Measurements from ENCODE around the gene ZNF831. TPM values are rescaled to one million over a fixed set of nuclear protein-coding genes. Genes with fewer than 3 reads are reported as not detected.

The ZNF831 gene
- polyA plus RNA-seq, 2 donors, result 0.09 to 0.16 TPM

DNA sequence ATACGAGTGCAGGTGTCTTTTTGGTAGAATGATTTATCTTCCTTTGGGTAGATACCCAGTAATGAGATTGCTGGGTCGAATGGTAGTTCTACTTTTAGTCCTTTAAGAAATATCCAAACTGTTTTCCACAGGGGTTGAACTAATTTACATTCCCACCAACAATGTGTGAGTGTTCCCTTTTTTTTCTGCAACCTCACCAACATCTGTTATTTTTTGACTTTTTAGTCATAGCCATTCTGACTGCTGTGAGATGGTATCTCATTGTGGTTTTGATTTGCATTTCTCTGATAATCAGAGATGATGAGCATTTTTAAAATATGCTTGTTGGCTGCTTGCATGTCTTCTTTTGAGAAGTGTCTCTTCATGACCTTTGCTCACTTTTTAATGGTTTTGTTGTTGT is 1.9 kb upstream of the ZNF831 start:
- H3K9me3 ChIP-seq (ENCODE audit: control insufficient read depth in 2 of 2, insufficient read depth in 1 of 2, low read depth in 1 of 2, low read length in 1 of 2), result no peaks in the 10 kb centered on the region

DNA sequence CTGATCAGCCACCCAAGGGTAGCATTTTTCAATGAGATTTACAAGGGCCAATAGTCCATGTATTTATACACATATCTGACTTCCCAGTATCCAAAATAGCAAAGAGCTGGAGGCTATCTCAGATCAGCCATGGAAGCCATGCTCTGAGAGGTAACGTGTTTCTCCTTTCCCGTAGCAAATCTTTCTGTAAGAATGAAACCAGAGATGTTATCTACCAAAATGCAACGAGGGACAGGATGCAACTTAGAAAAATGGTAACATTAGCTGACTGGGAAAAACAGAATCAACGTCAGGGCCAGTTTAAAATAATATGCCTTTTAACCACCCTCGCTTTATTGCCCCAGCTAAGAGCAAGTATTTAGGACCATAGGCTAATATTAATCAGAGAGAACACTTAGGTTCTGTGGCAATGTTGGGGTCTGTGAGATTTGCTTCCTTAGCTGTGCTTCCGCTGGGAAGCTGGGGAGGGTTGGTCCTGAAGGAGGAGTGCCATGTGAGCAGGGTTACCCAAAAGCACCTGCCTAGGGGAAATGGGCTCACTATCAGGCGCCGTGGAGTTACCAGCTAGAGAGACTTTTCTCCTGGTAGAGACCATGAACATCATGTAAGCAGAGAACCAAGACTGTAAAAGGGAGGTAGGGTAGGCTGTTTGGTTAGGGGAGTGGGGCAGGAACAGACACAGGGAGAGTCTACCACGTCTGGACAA is 1.2 kb downstream of the ZNF831 start:
- H3K4me3 ChIP-seq (ENCODE audit: low read depth in 1 of 2, low read length in 2 of 2), result no peak overlapping the region
- H3K27me3 ChIP-seq (ENCODE audit: control insufficient read depth in 1 of 2, insufficient read depth in 2 of 2, low read length in 2 of 2), result no peaks in the 10 kb centered on the region
- 68 to 75% methylated on average over 9 of the region's 9 CpGs for WGBS, 2 donors
- H3K9me3 ChIP-seq (ENCODE audit: control insufficient read depth in 2 of 2, insufficient read depth in 1 of 2, low read depth in 1 of 2, low read length in 1 of 2), result no peaks in the 10 kb centered on the region
- H3K4me1 ChIP-seq (ENCODE audit: control insufficient read depth in 2 of 2, insufficient read depth in 2 of 2, low read length in 1 of 2), result peaks cover under 1% of the 10 kb centered on the region in 2 donors
- no peaks in the 10 kb centered on the region for H3K36me3 ChIP-seq (ENCODE audit: control insufficient read depth in 2 of 2, insufficient read depth in 2 of 2, low read length in 1 of 2)
- H3K27ac ChIP-seq (ENCODE audit: low read depth in 2 of 2, low read length in 1 of 2), result peak overlapping the region; percentile 30 to 58

More for the DNA sequence above, 1.9 kb upstream of the ZNF831 start:
- Histone ChIP-seq H3K27me3 (ENCODE audit: control insufficient read depth in 1 of 2, insufficient read depth in 2 of 2, low read length in 2 of 2) (no peaks in the 10 kb centered on the region), H3K4me1 (ENCODE audit: control insufficient read depth in 2 of 2, insufficient read depth in 2 of 2, low read length in 1 of 2) (peaks cover 7 to 8% of the 10 kb centered on the region in 2 donors), H3K36me3 (ENCODE audit: control insufficient read depth in 2 of 2, insufficient read depth in 2 of 2, low read length in 1 of 2) (no peaks in the 10 kb centered on the region), H3K27ac (ENCODE audit: low read depth in 2 of 2, low read length in 1 of 2) (no peak overlapping the region), H3K4me3 (ENCODE audit: low read depth in 1 of 2, low read length in 2 of 2) (no peak overlapping the region)
- WGBS, 2 donors, result 70 to 71% methylated on average over 2 of the region's 2 CpGs

DNA sequence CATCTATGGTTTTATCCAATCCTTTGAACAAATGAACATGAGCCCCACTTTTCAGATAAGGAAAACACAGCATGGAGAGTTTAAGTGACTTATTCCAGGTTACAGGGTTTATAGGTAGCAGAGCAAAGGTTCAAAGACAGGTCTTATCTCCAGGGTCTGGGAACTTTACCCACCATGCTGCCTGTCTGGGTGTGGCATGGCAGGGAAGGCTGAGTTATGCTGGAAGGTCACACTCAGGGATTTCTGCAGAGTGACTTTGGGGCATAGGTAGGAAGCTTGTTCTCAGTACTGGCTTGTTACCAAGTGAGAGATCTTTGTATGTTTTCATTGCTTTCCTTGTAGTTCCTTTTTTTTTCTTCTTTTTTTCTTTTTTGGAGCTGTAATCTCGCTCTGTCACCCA is 1.8 kb downstream of the ZNF831 start:
- no peak overlapping the region for H3K4me3 ChIP-seq (ENCODE audit: low read depth in 1 of 2, low read length in 2 of 2)

DNA sequence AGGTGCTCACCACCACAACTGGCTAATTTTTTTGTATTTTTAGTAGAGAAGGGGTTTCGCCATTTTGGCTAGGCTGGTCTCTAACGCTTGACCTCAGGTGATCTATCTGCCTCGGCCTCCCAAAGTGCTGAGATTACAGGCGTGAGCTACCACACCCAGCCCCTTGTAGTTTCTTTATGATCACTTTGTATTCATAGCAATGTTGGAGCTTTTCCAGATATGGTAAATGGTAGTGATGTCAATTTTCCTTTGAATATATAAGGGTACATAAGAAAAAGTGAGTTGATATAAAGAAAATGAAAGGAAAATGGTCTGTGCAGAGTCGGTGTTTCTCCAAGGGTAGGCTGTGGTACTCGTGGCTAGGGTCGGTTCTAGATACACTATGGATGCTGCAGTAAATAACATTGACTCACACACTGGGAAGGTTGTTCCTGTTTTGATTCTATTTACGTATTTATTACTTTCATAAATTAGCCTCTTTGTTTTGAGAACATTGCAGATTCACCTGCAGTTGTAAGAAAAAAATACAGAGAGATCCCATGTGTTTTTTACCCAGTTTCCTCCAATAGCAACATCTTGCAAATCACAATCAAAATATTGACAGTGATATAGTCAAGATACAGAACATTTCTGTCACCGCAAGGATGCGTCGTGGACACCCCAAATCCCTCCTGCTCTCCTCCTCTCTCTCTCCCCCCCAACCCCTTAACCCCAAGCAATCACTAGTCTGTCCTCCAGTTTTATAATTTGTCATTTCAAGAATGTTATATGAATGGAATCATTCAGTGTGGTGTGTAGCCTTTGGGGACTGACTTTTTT is 2.5 kb downstream of the ZNF831 start:
- H3K36me3 ChIP-seq (ENCODE audit: control insufficient read depth in 2 of 2, insufficient read depth in 2 of 2, low read length in 1 of 2), result no peaks in the 10 kb centered on the region
- 64 to 77% methylated on average over 11 of the region's 11 CpGs for WGBS, 2 donors
- H3K4me1 ChIP-seq (ENCODE audit: control insufficient read depth in 2 of 2, insufficient read depth in 2 of 2, low read length in 1 of 2), result no peaks in the 10 kb centered on the region
- H3K9me3 ChIP-seq (ENCODE audit: control insufficient read depth in 2 of 2, insufficient read depth in 1 of 2, low read depth in 1 of 2, low read length in 1 of 2), result no peaks in the 10 kb centered on the region
- H3K4me3 ChIP-seq (ENCODE audit: low read depth in 1 of 2, low read length in 2 of 2), result no peak overlapping the region
- H3K27me3 ChIP-seq (ENCODE audit: control insufficient read depth in 1 of 2, insufficient read depth in 2 of 2, low read length in 2 of 2), result no peaks in the 10 kb centered on the region
- peak overlapping the region; percentile 4 to 38 for H3K27ac ChIP-seq (ENCODE audit: low read depth in 2 of 2, low read length in 1 of 2)

More for the DNA sequence above, 1.8 kb downstream of the ZNF831 start:
- Histone ChIP-seq H3K9me3 (ENCODE audit: control insufficient read depth in 2 of 2, insufficient read depth in 1 of 2, low read depth in 1 of 2, low read length in 1 of 2) (no peaks in the 10 kb centered on the region), H3K27me3 (ENCODE audit: control insufficient read depth in 1 of 2, insufficient read depth in 2 of 2, low read length in 2 of 2) (no peaks in the 10 kb centered on the region), H3K4me1 (ENCODE audit: control insufficient read depth in 2 of 2, insufficient read depth in 2 of 2, low read length in 1 of 2) (no peaks in the 10 kb centered on the region), H3K36me3 (ENCODE audit: control insufficient read depth in 2 of 2, insufficient read depth in 2 of 2, low read length in 1 of 2) (no peaks in the 10 kb centered on the region), H3K27ac (ENCODE audit: low read depth in 2 of 2, low read length in 1 of 2) (peak overlapping the region; percentile 29 to 58)
- 53 to 85% methylated on average over 1 of the region's 1 CpG for WGBS, 2 donors

DNA sequence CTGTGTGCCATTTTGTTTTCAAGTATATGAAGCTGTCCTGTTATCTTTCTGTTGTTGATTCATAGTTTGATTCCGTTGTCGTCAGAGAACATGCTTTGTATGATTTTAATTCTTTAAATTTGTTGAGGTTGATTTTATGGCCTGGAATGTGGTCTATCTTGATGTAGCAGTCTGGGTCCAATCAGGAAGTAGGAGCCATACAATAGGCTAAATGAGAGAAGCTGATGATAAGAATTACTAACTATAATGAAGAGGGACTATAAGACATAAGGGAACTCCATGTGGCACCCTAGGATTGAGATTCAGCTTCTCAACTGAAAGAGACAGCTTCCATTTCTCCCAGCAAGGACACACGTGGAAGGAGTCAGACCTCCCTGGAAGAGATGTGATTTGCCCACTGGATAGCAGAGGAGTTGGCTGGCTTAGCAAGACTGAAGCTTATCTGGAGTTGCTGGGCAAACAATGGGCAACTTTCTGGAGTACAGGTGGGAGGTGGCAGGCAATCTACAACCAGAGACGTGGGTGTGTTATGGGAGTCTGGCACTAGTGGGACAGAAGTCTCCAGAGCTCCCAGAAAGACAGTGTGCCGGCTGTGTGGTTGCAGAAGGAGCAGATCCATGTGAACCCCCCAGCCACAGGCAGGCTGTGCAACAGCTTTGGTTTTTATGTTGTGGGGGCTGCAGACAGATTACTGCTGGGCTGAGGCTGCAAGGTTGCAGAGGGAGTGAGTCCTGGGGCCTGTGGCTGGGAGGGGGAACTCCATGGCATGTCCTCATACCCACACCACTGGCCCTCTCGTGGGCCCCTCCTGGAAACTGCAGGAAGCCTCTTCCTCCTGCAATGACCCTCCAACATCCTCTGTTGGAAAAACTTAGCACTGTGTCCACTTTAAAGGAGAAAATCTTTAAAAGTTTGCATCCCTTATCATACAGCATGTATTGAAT is 7.1 kb downstream of the ZNF831 start:
- no peak overlapping the region for H3K4me3 ChIP-seq (ENCODE audit: low read depth in 1 of 2, low read length in 2 of 2)
- no peak overlapping the region for H3K27ac ChIP-seq (ENCODE audit: low read depth in 2 of 2, low read length in 1 of 2)
- peaks cover 0 to 2% of the 10 kb centered on the region in 2 donors for H3K9me3 ChIP-seq (ENCODE audit: control insufficient read depth in 2 of 2, insufficient read depth in 1 of 2, low read depth in 1 of 2, low read length in 1 of 2)
- H3K36me3 ChIP-seq (ENCODE audit: control insufficient read depth in 2 of 2, insufficient read depth in 2 of 2, low read length in 1 of 2), result no peaks in the 10 kb centered on the region
- WGBS, 2 donors, result 67 to 81% methylated on average over 6 of the region's 6 CpGs
- no peaks in the 10 kb centered on the region for H3K27me3 ChIP-seq (ENCODE audit: control insufficient read depth in 1 of 2, insufficient read depth in 2 of 2, low read length in 2 of 2)
- H3K4me1 ChIP-seq (ENCODE audit: control insufficient read depth in 2 of 2, insufficient read depth in 2 of 2, low read length in 1 of 2), result no peaks in the 10 kb centered on the region

DNA sequence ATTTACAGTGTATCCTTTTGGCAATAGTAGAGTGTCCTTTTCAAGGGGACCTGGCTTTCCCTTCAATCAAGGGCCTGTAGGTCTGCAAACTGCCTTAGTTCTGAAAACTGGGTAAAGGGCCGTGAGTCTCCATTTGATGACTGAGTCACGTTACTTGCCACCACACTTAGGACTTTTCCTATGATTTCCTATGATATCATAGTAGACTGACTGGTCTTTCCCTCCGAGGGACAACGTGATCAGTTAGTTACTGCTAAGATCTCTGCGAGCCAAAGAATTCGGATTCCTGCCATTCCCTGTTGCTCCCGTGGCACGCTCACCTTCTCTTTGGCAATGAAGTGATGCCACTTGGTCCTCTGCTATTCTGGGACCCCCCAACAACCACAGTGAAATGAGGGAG is 8.4 kb downstream of the ZNF831 start:
- Histone ChIP-seq H3K36me3 (ENCODE audit: control insufficient read depth in 2 of 2, insufficient read depth in 2 of 2, low read length in 1 of 2) (no peaks in the 10 kb centered on the region), H3K4me1 (ENCODE audit: control insufficient read depth in 2 of 2, insufficient read depth in 2 of 2, low read length in 1 of 2) (no peaks in the 10 kb centered on the region), H3K27me3 (ENCODE audit: control insufficient read depth in 1 of 2, insufficient read depth in 2 of 2, low read length in 2 of 2) (no peaks in the 10 kb centered on the region), H3K9me3 (ENCODE audit: control insufficient read depth in 2 of 2, insufficient read depth in 1 of 2, low read depth in 1 of 2, low read length in 1 of 2) (peaks cover 0 to 2% of the 10 kb centered on the region in 2 donors), H3K27ac (ENCODE audit: low read depth in 2 of 2, low read length in 1 of 2) (no peak overlapping the region), H3K4me3 (ENCODE audit: low read depth in 1 of 2, low read length in 2 of 2) (no peak overlapping the region)
- 93 to 94% methylated on average over 8 of the region's 8 CpGs for WGBS, 2 donors

DNA sequence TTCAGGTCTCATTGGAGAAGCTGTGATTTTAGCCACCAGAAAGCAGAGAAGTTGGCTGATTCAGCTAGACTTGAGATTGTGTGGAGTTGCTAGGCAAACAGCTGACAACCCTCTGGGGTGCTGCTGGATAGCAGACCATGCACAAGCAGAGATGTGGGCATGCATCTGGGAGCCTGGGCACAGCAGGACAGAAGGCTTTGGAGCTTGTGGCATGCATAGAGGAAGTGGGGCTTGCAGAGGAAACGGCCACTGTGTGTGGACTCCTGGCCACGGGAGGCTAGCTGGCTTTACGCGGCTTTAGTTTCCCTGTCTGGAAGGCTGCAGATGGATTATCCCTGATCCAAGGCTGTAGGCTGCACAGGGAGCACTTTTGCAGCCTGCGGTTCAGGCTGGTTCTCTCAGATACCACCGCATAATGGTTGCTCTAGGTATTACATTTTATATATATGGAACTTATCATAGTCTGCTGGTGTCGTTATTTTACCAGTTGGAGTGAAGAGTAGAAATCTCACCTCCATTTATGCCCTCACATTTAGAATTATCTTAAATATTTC is 10.4 kb downstream of the ZNF831 start:
- H3K4me3 ChIP-seq (ENCODE audit: low read depth in 1 of 2, low read length in 2 of 2), result no peak overlapping the region

GRCh38 chr20:59175002-59175401 is 11.4 kb downstream of the ZNF831 start:
- no peak overlapping the region for H3K4me3 ChIP-seq (ENCODE audit: low read depth in 1 of 2, low read length in 2 of 2)

More for the DNA sequence above, 10.4 kb downstream of the ZNF831 start:
- no peaks in the 10 kb centered on the region for H3K27me3 ChIP-seq (ENCODE audit: control insufficient read depth in 1 of 2, insufficient read depth in 2 of 2, low read length in 2 of 2)
- no peaks in the 10 kb centered on the region for H3K4me1 ChIP-seq (ENCODE audit: control insufficient read depth in 2 of 2, insufficient read depth in 2 of 2, low read length in 1 of 2)
- H3K9me3 ChIP-seq (ENCODE audit: control insufficient read depth in 2 of 2, insufficient read depth in 1 of 2, low read depth in 1 of 2, low read length in 1 of 2), result peaks cover 0 to 4% of the 10 kb centered on the region in 2 donors
- H3K36me3 ChIP-seq (ENCODE audit: control insufficient read depth in 2 of 2, insufficient read depth in 2 of 2, low read length in 1 of 2), result no peaks in the 10 kb centered on the region
- 77 to 85% methylated on average over 7 of the region's 7 CpGs for WGBS, 2 donors
- H3K27ac ChIP-seq (ENCODE audit: low read depth in 2 of 2, low read length in 1 of 2), result no peak overlapping the region

DNA sequence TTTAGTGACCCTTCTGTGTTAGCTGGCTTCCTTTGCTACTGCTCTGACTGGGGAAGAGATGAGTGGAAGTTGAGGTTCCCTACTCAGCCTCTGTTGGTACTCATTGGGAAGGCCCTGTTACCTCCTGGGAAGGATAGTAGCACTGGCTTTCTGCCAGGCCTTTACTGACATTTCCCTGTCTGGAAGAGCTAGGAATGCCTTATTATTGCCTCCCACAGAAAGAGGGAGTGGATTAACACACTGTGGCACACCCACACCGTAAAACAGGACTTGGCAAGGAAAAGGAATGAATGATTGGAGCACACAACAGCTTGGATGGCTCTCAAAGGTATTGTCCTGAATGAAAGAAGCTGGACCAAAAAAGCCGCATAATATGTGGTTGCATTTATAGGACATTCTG is 12.2 kb downstream of the ZNF831 start:
- H3K4me1 ChIP-seq (ENCODE audit: control insufficient read depth in 2 of 2, insufficient read depth in 2 of 2, low read length in 1 of 2), result peaks cover 0 to 2% of the 10 kb centered on the region in 2 donors
- WGBS, 2 donors, result 44 to 63% methylated on average over 2 of the region's 2 CpGs
- peaks cover 0 to 4% of the 10 kb centered on the region in 2 donors for H3K9me3 ChIP-seq (ENCODE audit: control insufficient read depth in 2 of 2, insufficient read depth in 1 of 2, low read depth in 1 of 2, low read length in 1 of 2)
- no peak overlapping the region for H3K27ac ChIP-seq (ENCODE audit: low read depth in 2 of 2, low read length in 1 of 2)
- H3K36me3 ChIP-seq (ENCODE audit: control insufficient read depth in 2 of 2, insufficient read depth in 2 of 2, low read length in 1 of 2), result no peaks in the 10 kb centered on the region
- no peaks in the 10 kb centered on the region for H3K27me3 ChIP-seq (ENCODE audit: control insufficient read depth in 1 of 2, insufficient read depth in 2 of 2, low read length in 2 of 2)
- H3K4me3 ChIP-seq (ENCODE audit: low read depth in 1 of 2, low read length in 2 of 2), result no peak overlapping the region

More at GRCh38 chr20:59175002-59175401, 11.4 kb downstream of the ZNF831 start:
- 50 to 62% methylated on average over 1 of the region's 1 CpG for WGBS, 2 donors
- H3K9me3 ChIP-seq (ENCODE audit: control insufficient read depth in 2 of 2, insufficient read depth in 1 of 2, low read depth in 1 of 2, low read length in 1 of 2), result peaks cover 0 to 4% of the 10 kb centered on the region in 2 donors
- H3K36me3 ChIP-seq (ENCODE audit: control insufficient read depth in 2 of 2, insufficient read depth in 2 of 2, low read length in 1 of 2), result no peaks in the 10 kb centered on the region
- no peaks in the 10 kb centered on the region for H3K27me3 ChIP-seq (ENCODE audit: control insufficient read depth in 1 of 2, insufficient read depth in 2 of 2, low read length in 2 of 2)
- peaks cover 0 to 2% of the 10 kb centered on the region in 2 donors for H3K4me1 ChIP-seq (ENCODE audit: control insufficient read depth in 2 of 2, insufficient read depth in 2 of 2, low read length in 1 of 2)
- H3K27ac ChIP-seq (ENCODE audit: low read depth in 2 of 2, low read length in 1 of 2), result no peak overlapping the region
